IMR-90 (cell line): ENCODE data around the gene DMRT1. TPM values are rescaled to one million over a fixed set of nuclear protein-coding genes. Genes with fewer than 3 reads are reported as not detected.

Experiments
- ATAC-seq: fragments of 200-7000 bp; cut with Tn5 transposase; 2 replicates; pipeline ENCODE4 v1.9.1; 2020; ENCODE audit warnings: low read depth, mild to moderate bottlenecking, moderate library complexity
- BruUV-seq: library from RNA; stranded (reverse); fragments of 400-500 nt; replicated peaks from 2 replicates; lab custom pipeline; 2021; lab: Mats Ljungman, UMichigan
- CTCF ChIA-PET: fragments of 300-600 bp; formaldehyde crosslinking; extraction: SDS; loops from one replicate; lab custom pipeline; 2021; ENCODE audit warnings: antibody characterized with exemption; lab: Yijun Ruan, JAX
- POLR2A ChIA-PET: fragments of 300-600 bp; sonication (Branson Sonifier 250); formaldehyde crosslinking; loops from one replicate; lab custom pipeline; 2022; ENCODE audit warnings: antibody characterized with exemption; ENCODE audit not compliant: unreplicated experiment; lab: Charles Lee
- DNase-seq: peaks from one replicate; pipeline ENCODE4 v3.0.0; 2013
- H2AFZ ChIP-seq: replicated peaks from 2 replicates; pipeline ENCODE3; 2013; ENCODE audit warnings: low read length, mild to moderate bottlenecking; ENCODE audit not compliant: poor library complexity
- H2AK5ac ChIP-seq: 2 replicates; pipeline ENCODE4 v1.6.1; 2013; ENCODE audit warnings: low read depth, low read length, inconsistent platforms
- H2AK9ac ChIP-seq: replicated peaks from 2 replicates; pipeline ENCODE3; 2013; ENCODE audit warnings: mild to moderate bottlenecking, low read depth, low read length, moderate library complexity; ENCODE audit not compliant: poor library complexity
- H2BK120ac ChIP-seq: 2 replicates; pipeline ENCODE4 v1.6.1; 2013; ENCODE audit warnings: low read depth, low read length, inconsistent platforms
- H2BK15ac ChIP-seq: 3 replicates; pipeline ENCODE4 v1.6.1; 2013; ENCODE audit warnings: low read depth, low read length, inconsistent platforms
- H2BK20ac ChIP-seq: 2 replicates; pipeline ENCODE4 v1.6.1; 2013; ENCODE audit warnings: low read depth, mild to moderate bottlenecking, inconsistent platforms, low read length, moderate library complexity
- H2BK5ac ChIP-seq: 2 replicates; pipeline ENCODE4 v1.6.1; 2013; ENCODE audit warnings: mild to moderate bottlenecking, low read depth, low read length, inconsistent platforms; ENCODE audit not compliant: poor library complexity, severe bottlenecking
- H3K14ac ChIP-seq: replicated peaks from 2 replicates; pipeline ENCODE4 v1.6.1; 2013; ENCODE audit warnings: low read depth, low read length, inconsistent platforms
- H3K18ac ChIP-seq: 2 replicates; pipeline ENCODE4 v1.6.1; 2013; ENCODE audit warnings: low read depth, low read length, control low read depth
- H3K23ac ChIP-seq: 2 replicates; pipeline ENCODE4 v1.6.1; 2013; ENCODE audit warnings: low read depth, low read length, inconsistent platforms
- H3K27ac ChIP-seq: 2 replicates; pipeline ENCODE4 v1.5.1; 2013; ENCODE audit warnings: mild to moderate bottlenecking, control low read depth, low read length; ENCODE audit not compliant: insufficient read depth
- H3K27me3 ChIP-seq: 2 replicates; pipeline ENCODE4 v1.6.1; 2013; ENCODE audit warnings: low read length; ENCODE audit not compliant: control insufficient read depth, insufficient read depth
- H3K36me3 ChIP-seq: 2 replicates; pipeline ENCODE4 v1.6.1; 2013; ENCODE audit warnings: low read length, mixed read lengths; ENCODE audit not compliant: control insufficient read depth, insufficient read depth
- H3K4ac ChIP-seq: 2 replicates; pipeline ENCODE4 v1.6.1; 2013; ENCODE audit warnings: low read depth, low read length, inconsistent platforms
- H3K4me1 ChIP-seq: 2 replicates; pipeline ENCODE4 v1.6.1; 2013; ENCODE audit warnings: low read length, mixed read lengths; ENCODE audit not compliant: control insufficient read depth, insufficient read depth
- H3K4me2 ChIP-seq: 2 replicates; pipeline ENCODE4 v1.6.1; 2013; ENCODE audit warnings: low read depth, mild to moderate bottlenecking, control low read depth, low read length, moderate library complexity
- H3K4me3 ChIP-seq: 2 replicates; pipeline ENCODE4 v1.5.1; 2013; ENCODE audit warnings: low read depth, mild to moderate bottlenecking, control low read depth, low read length, moderate library complexity; ENCODE audit not compliant: insufficient read depth
- H3K56ac ChIP-seq: 2 replicates; pipeline ENCODE4 v1.6.1; 2013; ENCODE audit warnings: low read length, inconsistent platforms; ENCODE audit not compliant: insufficient read depth; ENCODE audit errors: extremely low read depth
- H3K79me1 ChIP-seq, 2 experiments: 2 replicates each; pipeline ENCODE4 v1.6.1; 2013; ENCODE audit warnings: low read length in 2 of 2, inconsistent platforms in 1 of 2, low read depth in 1 of 2
- H3K9ac ChIP-seq: 2 replicates; pipeline ENCODE4 v1.6.1; 2013; ENCODE audit warnings: low read depth, low read length, control low read depth
- H3K9me1 ChIP-seq: 2 replicates; pipeline ENCODE4 v1.6.1; 2013; ENCODE audit warnings: low read length, inconsistent platforms; ENCODE audit not compliant: insufficient read depth
- H3K9me3 ChIP-seq: 2 replicates; pipeline ENCODE4 v1.6.1; 2013; ENCODE audit warnings: low read length; ENCODE audit not compliant: control insufficient read depth, insufficient read depth
- H4K20me1 ChIP-seq: 2 replicates; pipeline ENCODE4 v1.6.1; 2013; ENCODE audit warnings: low read length, inconsistent platforms; ENCODE audit not compliant: insufficient read depth
- H4K5ac ChIP-seq: 2 replicates; pipeline ENCODE4 v1.6.1; 2013; ENCODE audit warnings: mild to moderate bottlenecking, low read depth, low read length, control low read depth
- H4K8ac ChIP-seq, 2 experiments: 2 replicates each; pipeline ENCODE4 v1.6.1; 2013; ENCODE audit warnings: low read depth in 2 of 2, low read length in 2 of 2, control low read depth in 1 of 2, inconsistent platforms in 1 of 2
- H4K91ac ChIP-seq: 2 replicates; pipeline ENCODE4 v1.6.1; 2013; ENCODE audit warnings: low read depth, low read length, inconsistent platforms; ENCODE audit not compliant: insufficient read depth
- BHLHE40 ChIP-seq: fragments of 150-350 bp; IDR thresholded peaks from 2 replicates; pipeline ENCODE4 v1.6.1; 2016; ENCODE audit warnings: mild to moderate bottlenecking, low read depth, low read length
- CEBPB ChIP-seq: IDR thresholded peaks from 2 replicates; pipeline ENCODE4 v1.6.1; 2012; ENCODE audit warnings: low read depth, low read length, improper control_type of control experiment
- FOS ChIP-seq: fragments of 150-350 bp; IDR thresholded peaks from 2 replicates; pipeline ENCODE4 v1.6.1; 2016; ENCODE audit warnings: low read depth, low read length
- MXI1 ChIP-seq: IDR thresholded peaks from 2 replicates; pipeline ENCODE4 v1.6.1; 2012; ENCODE audit warnings: low read depth, mild to moderate bottlenecking, low read length, moderate library complexity, borderline replicate concordance
- NFE2L2 ChIP-seq: fragments of 150-350 bp; IDR thresholded peaks from 2 replicates; pipeline ENCODE4 v1.6.1; 2016; ENCODE audit warnings: low read depth, mild to moderate bottlenecking, low read length
- RAD21 ChIP-seq: IDR thresholded peaks from 2 replicates; pipeline ENCODE4 v1.6.1; 2012; ENCODE audit warnings: low read length, improper control_type of control experiment
- RCOR1 ChIP-seq: IDR thresholded peaks from 2 replicates; pipeline ENCODE4 v1.6.1; 2012; ENCODE audit warnings: mild to moderate bottlenecking, low read length, improper control_type of control experiment; ENCODE audit not compliant: insufficient replicate concordance
- SMC3 ChIP-seq: fragments of 150-350 bp; IDR thresholded peaks from 2 replicates; pipeline ENCODE4 v1.6.1; 2016; ENCODE audit warnings: low read depth, mild to moderate bottlenecking, antibody characterized with exemption, low read length, moderate library complexity
- WGBS, 2 experiments: methylation state at CpG; one replicate each; pipeline versions ENCODE4 v1.1.5 to v1.1.7; 2013; ENCODE audit warnings: missing lambda C conversion rate in 2 of 2; ENCODE audit not compliant: insufficient read length in 1 of 2; ENCODE audit errors: extremely low coverage in 2 of 2; 5-methylcytosine and 5-hydroxymethylcytosine counted together
- dilution Hi-C: fragments of 300-500 bp; cut with HindIII; formaldehyde crosslinking; loops from one replicate; pipeline ENCODE4 v1.14.3; 2018; ENCODE audit warnings: low sequenced_read_pairs; ENCODE audit not compliant: unreplicated experiment
- in situ Hi-C: fragments of 300-500 bp; cut with MboI; formaldehyde crosslinking; loops from 3 replicates; pipeline ENCODE4 v1.14.3; 2019; ENCODE audit warnings: low sequenced_read_pairs, inconsistent platforms, mixed read lengths
- intact Hi-C: fragments of 100-400 bp; cut with micrococcal nuclease; formaldehyde crosslinking; loops from 2 replicates; pipeline ENCODE4 v1.10.0; 2022
- polyA plus RNA-seq, 3 experiments: library from polyadenylated mRNA; depleted of rRNA; stranded (reverse); fragments of >200 nt; gene quantifications; 2 replicates each; pipeline ENCODE4 v1.2.3, GENCODE V29; 2012; ENCODE audit warnings: low replicate concordance in 1 of 3
- total RNA-seq: library from RNA; depleted of rRNA; stranded (reverse); fragments of >200 nt; gene quantifications from 2 replicates; pipeline ENCODE4 v1.2.3, GENCODE V29; 2012
- TF ChIP-seq, protein P1 (sequence below): fragments of 150-350 bp; IDR thresholded peaks from 2 replicates; pipeline ENCODE4 v1.6.1; 2017; ENCODE audit warnings: mild to moderate bottlenecking, antibody characterized with exemption, low read length, low read depth

The DMRT1 gene
- total and polyA plus RNA-seq, 2 of the 4 experiments (the other 2 are of a cell fraction): not detected

DNA sequence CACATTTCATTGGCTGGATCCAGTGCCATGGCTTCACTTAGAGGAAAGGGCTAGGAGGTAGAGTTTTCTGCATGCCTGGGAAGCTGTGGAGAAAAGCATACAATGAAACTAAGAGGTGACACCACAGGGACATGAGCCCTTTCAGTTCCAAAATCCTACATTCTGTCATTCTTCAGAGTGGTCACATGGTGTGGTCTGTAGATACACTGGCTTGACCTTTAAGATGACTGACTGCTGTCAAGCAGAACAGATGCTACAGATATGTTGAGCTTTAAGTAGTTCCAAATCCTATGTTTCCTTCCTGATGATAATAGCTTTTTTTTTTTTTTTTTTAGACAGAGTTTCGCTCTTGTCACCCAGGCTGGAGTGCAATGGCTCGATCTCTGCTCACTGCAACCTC lies 161.2 kb downstream of the DMRT1 start:
- H2BK15ac ChIP-seq: no peak overlapping the region
- dilution Hi-C loops (no loop called here), intact Hi-C loops (no loop called here), in situ Hi-C loops (loop anchor here (10.0 kb wide), 2 partner anchors 388 to 418 kb away; no protein-coding TSS in a partner anchor)
- no peaks in the 10 kb centered on the region for H4K20me1 ChIP-seq
- POLR2A ChIA-PET: interaction anchor here (0.6 kb wide), 1 partner anchor 169 kb away, joined by 8 read pairs; no protein-coding TSS in a partner anchor
- no peak overlapping the region for H3K4me3 ChIP-seq
- H3K9me1 ChIP-seq: no peaks in the 10 kb centered on the region
- WGBS, 2 experiments: no CpG with 5 or more reads among the region's 2 CpGs
- no peak overlapping the region for H2BK120ac ChIP-seq
- H3K27me3 ChIP-seq: no peaks in the 10 kb centered on the region; the same call in 1 of the 2 replicates
- H3K9ac ChIP-seq: no peak overlapping the region
- no peak overlapping the region for H3K4ac ChIP-seq
- no peak overlapping the region for H4K5ac ChIP-seq
- no TSS peak for BruUV-seq
- H3K9me3 ChIP-seq: no peaks in the 10 kb centered on the region
- no peak overlapping the region for H2BK20ac ChIP-seq
- TF ChIP-seq SMC3 (no peak), RCOR1 (no peak), MXI1 (no peak), BHLHE40 (no peak), CEBPB (no peak), NFE2L2 (no peak), RAD21 (no peak), FOS (no peak)
- TF ChIP-seq, protein P1, sequence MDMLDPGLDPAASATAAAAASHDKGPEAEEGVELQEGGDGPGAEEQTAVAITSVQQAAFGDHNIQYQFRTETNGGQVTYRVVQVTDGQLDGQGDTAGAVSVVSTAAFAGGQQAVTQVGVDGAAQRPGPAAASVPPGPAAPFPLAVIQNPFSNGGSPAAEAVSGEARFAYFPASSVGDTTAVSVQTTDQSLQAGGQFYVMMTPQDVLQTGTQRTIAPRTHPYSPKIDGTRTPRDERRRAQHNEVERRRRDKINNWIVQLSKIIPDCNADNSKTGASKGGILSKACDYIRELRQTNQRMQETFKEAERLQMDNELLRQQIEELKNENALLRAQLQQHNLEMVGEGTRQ: no peak
- H3K4me1 ChIP-seq: no peaks in the 10 kb centered on the region
- H2BK5ac ChIP-seq: no peak overlapping the region
- H3K4me2 ChIP-seq: no peak overlapping the region
- DNase-seq (no peak), ATAC-seq (no peak)
- H3K14ac ChIP-seq: no peak overlapping the region
- no peak overlapping the region for H4K8ac ChIP-seq
- no peak overlapping the region for H2AK9ac ChIP-seq
- CTCF ChIA-PET: interaction anchor here (0.6 kb wide), 2 partner anchors 41 to 115 kb away, joined by 3 to 4 read pairs; no protein-coding TSS in a partner anchor
- no peak overlapping the region for H3K56ac ChIP-seq
- H3K18ac ChIP-seq: no peak overlapping the region
- no peaks in the 10 kb centered on the region for H3K79me1 ChIP-seq
- H3K27ac ChIP-seq: no peak overlapping the region
- no peak overlapping the region for H2AFZ ChIP-seq
- no peak overlapping the region for H3K23ac ChIP-seq
- H4K91ac ChIP-seq: no peak overlapping the region
- H3K36me3 ChIP-seq: no peaks in the 10 kb centered on the region
- no peak overlapping the region for H2AK5ac ChIP-seq
